GM18907 (cell line): ENCODE measurements around the gene TRIM2.

Experiments used
- ATAC-seq: cut with Tn5 transposase; IDR thresholded peaks from one replicate; pipeline ENCODE4 v1.9.1; 2021; ENCODE audit warnings: mild to moderate bottlenecking, moderate library complexity; ENCODE audit not compliant: unreplicated experiment

TRIM2 gene

GRCh38 chr4:153221783-153222706 is 17.8 kb downstream of the TRIM2 start:
- peak; percentile 29 for ATAC-seq

GRCh38 chr4:153222707-153223426 is 18.6 kb downstream of the TRIM2 start:
- ATAC-seq, result peak; percentile 71

GRCh38 chr4:153223427-153223801 is 19.2 kb downstream of the TRIM2 start:
- ATAC-seq, result no peak

- no peak for ATAC-seq
These were observed 19.7 kb downstream of the TRIM2 start for GRCh38 chr4:153223930-153224329.

GRCh38 chr4:153224474-153224873 is 20.2 kb downstream of the TRIM2 start:
- ATAC-seq, result no peak

- ATAC-seq, result no peak
These were observed 23.3 kb downstream of the TRIM2 start for GRCh38 chr4:153227469-153228075.

GRCh38 chr4:153228512-153229140 is 24.4 kb downstream of the TRIM2 start:
- no peak for ATAC-seq

GRCh38 chr4:153229545-153229944 is 25.3 kb downstream of the TRIM2 start:
- no peak for ATAC-seq

GRCh38 chr4:153232768-153233167 is 28.5 kb downstream of the TRIM2 start:
- ATAC-seq, result peak; percentile 71

GRCh38 chr4:153233761-153234371 is 29.6 kb downstream of the TRIM2 start:
- ATAC-seq, result no peak

- ATAC-seq, result no peak
These were observed 30.6 kb downstream of the TRIM2 start for GRCh38 chr4:153234885-153235284.

GRCh38 chr4:153238135-153238919 is 34.1 kb downstream of the TRIM2 start:
- no peak for ATAC-seq

- no peak for ATAC-seq
These were observed 35.2 kb downstream of the TRIM2 start for GRCh38 chr4:153239409-153239808.

GRCh38 chr4:153241295-153241694 is 37.1 kb downstream of the TRIM2 start:
- no peak for ATAC-seq

GRCh38 chr4:153241970-153242838 is 38.0 kb downstream of the TRIM2 start:
- ATAC-seq, result peak; percentile 72

GRCh38 chr4:153242839-153243324 is 38.6 kb downstream of the TRIM2 start:
- ATAC-seq, result no peak

- no peak for ATAC-seq
These were observed 39.2 kb downstream of the TRIM2 start for GRCh38 chr4:153243468-153243867.

GRCh38 chr4:153244969-153245368 is 40.7 kb downstream of the TRIM2 start:
- no peak for ATAC-seq

- ATAC-seq, result no peak
These were observed 41.5 kb downstream of the TRIM2 start for GRCh38 chr4:153245775-153246174.
